ENCODE data around the gene PAFAH2.
"Not testable (repeated sequence)": the region's sequence is repeated elsewhere in the genome, so short reads cannot be mapped to it uniquely, and the experiment has no call there.

Gene PAFAH2

DNA sequence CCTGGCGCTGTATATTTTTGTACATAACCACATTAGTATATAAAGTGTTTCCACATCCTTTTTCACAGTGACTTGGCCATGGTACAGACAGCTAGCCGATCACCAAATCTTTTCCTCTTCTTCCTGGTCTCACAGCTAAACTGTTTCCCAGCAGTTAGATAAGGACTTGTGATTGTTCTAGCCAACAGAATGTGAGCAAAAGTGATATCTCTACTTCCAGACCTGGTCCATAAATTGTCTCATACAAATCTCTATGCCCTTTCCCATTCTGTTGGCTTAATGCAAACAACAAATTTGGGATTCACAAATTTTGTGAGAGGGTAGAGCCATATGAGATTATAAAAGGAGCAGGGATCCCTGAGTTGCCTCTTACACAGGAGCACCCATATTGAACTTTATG is 19.5 kb downstream of the PAFAH2 start:
- DNase-seq: no peak

DNA sequence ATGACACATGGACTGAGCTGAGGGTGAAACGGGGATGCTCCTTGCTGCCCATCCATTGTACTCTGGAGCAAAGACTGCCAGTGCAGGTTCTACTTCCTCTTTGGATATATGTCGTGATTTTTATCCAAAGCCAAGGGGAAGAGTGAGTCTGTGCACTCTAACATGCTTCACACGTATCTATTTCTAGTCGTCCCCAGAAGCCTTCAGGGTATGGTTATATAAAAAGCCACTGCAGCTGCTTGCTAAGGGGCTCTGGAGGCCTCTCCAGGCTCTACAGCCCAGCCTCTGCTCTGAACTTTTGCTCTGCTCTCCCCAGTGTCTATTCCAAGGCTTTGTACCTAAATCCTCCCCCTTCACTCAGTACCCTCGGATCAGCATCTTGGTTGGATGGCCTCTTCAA is 20.1 kb downstream of the PAFAH2 start:
- DNase-seq: no peak

DNA sequence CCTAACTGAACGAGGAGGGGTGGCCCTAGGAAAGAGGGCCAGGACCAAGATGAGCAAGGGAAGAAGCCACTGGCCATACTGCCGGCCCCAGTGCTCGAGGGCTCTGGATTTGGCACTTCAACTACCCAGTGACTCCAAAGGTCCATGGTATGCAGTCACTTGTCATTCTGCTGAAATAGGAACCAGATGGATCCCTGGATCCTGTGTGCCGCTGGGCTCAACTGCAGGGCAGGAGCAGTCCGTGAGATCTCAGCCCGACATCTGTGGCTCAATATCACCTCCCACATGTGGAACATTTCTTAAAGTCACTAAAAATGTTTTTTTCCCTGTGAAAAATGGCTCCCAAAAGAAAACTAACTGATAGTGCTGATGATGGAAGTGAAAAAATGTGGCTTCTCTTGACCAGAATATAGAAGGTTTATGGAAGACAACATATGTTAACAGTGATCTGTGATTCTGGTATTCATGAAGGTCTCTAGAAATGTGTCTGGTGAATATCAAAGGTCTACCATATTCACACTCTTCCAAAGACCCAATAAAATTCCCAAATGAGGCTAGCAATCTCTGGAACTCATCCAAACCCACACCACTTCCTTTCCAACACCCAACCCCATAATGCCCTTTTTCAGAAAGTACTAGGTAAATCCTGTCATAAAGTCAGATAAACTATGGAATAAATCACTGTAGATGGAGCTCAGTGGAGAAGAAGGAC is 24.1 kb downstream of the PAFAH2 start:
- no peak for DNase-seq

DNA sequence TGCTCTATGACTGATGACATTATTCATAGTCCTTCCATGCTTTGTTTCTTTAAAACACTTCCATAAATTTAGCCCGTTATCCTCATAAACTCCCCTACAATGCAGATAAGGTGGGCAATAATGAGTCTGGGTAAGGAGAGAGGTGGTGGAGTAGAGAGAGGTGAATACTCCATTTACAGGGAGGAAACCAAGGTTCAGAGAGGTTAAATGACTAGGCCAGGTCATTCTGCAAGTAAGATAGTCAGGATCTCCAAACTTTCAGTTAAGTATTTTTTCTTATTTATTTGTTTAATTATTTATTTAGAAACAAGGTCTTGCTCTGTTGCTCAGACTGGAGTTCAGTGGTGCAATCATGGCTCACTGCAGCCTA is 26.1 kb downstream of the PAFAH2 start:
- no peak for DNase-seq

DNA sequence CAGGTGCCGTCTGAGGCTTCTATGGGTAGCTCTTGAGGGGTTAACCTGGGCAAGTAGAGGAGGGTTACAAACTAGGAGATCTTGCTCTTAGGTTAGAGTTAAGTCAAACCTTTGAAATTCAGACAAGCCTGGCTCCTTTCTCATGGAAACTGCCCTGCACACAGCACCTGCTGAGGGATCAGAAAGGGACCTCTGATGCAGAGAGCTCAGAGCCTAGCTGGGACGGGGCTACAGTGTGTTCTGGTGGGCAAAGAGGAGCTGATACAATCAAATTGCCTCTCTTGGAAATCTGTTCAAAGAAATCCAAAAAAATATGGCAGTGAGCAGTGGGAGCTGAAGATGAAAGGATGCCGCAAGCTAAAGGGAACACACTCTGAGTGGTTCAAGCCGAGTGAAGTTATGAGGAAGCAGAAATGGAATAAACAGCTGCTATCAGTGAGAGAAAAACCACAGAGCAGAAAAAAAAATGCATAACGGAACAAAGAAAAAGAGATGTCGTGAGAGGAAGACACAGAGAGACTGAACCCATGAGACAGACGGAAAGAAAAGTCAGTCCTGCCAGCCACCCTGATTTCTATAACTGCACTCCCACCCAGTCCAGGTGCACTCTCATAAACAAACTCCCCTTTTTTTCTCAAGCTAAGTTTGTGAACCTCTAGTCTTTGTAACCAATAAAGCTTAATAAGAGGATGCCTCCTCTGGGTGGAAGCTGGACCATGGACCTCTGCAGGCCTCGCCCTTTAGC is 26.6 kb downstream of the PAFAH2 start:
- no peak for DNase-seq

DNA sequence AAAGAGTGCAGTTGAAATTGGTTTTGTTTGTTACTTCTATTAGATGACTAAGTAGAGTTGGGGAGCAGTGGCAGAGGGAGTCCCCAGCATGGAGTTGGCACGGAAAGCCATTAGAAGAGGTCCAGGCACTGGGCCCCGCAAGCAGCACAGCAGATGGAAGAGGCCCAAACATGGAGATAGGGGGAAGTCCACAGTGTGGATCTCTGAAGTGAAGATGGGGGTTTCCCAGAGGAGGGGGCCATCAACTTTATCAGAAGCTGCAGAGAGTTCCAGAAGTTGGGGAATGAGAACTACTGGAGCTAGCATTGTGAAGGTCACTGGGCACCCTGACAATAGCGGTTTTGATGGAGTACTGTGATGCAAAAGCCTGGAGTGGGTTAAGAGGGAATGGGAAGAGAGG is 30.6 kb downstream of the PAFAH2 start:
- no peak for DNase-seq

DNA sequence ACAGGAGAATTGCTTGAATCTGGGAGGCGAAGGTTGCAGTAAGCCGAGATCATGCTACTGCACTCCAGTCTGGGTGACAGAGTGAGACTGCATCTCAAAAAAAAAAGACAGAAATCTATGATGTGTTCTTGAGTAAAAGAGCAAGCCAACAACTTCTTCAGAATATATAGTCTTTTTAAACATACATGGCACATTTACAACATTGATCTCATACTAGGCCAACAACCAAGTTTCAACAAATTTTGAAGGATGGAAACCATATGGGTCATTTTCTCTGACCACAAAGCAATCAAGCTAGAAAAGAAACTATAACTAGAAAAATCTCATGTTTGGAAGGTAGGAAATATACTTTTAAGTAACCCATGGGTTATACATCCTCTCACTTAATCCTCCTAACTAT is 38.3 kb downstream of the PAFAH2 start:
- no peak for DNase-seq

DNA sequence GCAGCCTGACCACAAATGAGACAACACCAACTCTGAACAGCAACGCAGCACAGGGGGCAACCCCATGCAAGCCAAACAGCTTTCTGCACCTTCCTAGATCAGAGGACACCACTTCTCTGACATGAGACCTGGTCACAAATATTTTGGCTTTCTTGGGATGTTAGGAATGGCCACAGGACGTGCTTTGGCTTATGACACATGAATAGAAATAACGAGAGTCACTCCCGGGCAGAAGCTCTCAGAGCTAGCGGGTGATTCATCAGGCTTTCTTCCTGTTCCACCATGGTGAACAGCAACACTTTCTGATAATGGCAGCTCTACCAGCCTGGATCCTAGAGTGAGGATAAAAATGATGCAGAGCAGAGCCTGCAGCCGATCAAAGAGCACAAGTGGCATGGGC is 39.4 kb downstream of the PAFAH2 start:
- DNase-seq: no peak

DNA sequence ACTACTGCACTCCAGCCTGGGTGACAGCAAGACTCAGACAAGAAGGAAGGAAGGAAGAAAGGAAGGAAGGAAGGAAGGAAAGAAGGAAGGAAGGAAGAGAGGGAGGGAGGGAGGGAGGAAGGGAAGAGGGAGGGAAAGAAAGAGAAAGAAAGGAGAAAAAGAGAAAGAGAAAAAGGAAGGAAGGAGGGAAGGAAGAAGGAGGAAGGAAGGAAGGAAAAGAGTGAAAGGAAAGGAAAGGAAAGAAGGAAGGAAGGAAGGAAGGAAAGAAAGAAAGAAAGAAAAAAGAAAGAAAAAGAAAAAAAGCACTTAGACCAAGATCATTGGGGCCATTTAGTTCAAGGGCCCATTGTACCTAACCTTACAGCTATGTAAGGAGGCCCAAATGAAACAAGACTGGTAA is 42.3 kb downstream of the PAFAH2 start:
- DNase-seq: no peak

DNA sequence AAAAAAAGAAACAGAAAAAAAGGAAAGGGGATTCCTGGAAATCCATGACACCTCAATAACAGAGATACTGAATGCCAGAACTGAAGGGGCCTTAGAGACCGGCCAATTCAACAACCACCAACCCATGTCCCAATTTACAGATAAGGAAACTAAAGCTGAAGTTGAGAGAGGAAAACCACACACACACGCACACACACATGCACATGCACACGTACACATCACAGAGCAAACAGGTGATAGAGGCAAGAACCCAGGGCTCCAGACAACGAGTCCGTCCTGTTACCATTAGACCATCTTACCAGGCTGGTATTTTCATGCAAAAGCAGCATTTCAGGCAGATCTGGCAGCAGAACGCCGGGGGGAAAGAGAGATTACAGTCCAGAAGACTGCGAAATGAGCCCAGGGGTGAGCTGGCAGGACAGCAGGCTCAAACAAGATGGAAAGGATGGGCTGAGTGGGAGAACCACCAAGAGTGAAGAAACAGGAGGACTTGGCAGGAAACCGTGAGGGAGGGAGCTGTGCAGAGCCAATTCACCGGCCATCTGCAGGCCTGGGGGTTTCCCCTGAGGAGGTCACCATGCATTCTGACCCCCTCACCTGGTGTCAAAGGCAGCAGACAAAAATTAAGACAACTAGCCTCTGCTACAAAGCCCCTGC is 43.5 kb downstream of the PAFAH2 start:
- no peak for DNase-seq

DNA sequence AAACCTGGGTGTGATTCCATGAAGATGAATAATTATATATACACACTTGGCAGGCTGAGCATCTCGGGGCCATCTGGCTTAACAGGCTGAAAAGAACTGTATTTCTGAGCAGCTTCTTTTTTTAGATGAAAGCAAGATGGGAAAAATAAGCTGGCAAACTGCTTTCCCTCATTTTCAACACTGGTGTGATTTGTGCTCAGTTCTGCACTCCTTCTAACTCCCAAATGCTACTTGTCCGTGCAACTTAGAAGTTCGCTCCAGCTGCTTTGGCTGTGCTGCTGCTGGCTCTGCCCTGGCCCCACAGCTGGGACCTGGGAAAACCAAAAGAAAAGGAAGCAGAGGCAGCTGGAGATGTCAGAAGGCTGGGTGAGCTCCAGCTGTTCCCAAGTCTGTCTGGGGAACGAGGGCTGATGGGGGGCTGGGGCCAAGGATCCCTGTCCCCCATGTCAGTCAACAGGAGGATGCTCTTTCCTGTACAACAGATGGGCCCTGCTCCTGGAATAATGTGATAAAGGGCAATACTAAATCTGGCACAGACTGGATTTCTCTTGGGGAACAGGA is 44.9 kb downstream of the PAFAH2 start:
- no peak for DNase-seq

DNA sequence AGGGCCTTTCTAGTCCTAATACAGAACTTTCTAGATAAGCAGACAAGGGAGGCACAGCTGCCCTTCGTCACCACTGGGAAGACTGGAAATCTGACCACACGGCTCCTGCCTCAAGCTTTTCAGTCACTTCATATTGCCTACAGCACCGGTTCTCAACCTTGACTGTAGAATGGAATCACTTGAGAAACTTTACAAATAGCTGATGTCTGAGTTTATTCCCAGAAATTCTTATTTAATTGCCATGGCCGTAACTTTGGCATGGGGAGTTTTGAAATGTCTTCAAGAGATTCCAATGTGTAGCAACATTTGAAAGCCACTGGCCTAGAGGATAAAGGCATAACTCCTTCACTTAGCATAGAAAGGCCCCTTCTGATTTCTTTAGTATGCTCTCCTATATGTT is 49.2 kb downstream of the PAFAH2 start:
- no peak for DNase-seq

DNA sequence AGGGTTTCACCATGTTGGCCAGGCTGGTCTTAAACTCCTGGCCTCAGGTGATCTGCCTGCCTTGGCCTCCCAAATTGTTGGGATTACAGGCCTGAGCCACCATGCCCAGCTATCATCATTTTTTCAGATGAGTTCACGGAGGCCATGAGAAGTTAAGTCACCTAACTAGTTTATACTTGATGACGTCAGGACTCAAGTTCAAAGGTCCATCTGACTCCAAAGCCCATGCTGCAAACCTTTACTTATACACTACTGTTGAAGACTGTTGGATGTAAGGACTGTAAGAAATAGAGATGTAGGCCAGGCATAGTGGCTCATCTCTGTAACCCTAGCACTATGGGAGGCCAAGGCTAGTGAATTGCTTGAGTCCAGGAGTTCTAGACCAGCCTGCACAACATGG is 50.8 kb downstream of the PAFAH2 start:
- DNase-seq: no peak

DNA sequence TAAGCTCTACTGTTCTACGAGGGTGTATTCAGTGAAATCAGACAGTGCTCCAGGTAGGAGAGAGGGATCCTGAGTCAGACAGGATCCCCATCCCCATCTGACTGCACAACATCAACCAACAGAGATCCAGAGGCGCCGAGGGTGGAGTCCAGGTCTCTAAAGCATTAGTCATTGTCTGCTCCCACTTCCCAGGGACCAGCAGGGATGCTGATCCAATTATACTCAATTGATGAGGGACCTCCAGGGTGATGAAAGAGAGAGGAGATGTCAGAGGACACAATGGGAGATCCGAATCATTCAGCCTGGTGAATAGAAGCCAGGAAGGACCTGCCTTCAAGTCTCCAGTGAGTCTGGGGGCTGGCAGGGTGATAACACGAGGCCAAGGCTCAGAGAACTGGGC is 52.1 kb downstream of the PAFAH2 start:
- DNase-seq: no peak

DNA sequence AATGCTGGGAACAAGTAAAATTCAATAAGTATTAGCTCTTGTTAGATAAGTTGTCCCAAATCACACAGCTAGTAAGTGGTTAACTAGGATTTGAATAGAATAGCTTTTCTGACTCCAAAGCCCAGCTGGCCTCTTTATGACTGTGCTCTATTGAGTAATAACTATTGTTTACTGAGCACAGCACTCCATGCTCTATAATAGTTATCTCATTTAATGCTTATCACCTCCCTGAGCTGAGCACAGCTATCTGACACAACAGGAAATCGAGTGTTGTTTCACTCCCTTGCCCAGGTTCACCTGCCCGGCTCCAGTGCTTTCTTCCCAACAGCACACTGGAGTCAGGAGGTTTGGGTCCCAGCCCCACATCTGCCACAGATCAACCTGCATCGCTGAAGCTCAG is 52.9 kb downstream of the PAFAH2 start:
- no peak for DNase-seq

DNA sequence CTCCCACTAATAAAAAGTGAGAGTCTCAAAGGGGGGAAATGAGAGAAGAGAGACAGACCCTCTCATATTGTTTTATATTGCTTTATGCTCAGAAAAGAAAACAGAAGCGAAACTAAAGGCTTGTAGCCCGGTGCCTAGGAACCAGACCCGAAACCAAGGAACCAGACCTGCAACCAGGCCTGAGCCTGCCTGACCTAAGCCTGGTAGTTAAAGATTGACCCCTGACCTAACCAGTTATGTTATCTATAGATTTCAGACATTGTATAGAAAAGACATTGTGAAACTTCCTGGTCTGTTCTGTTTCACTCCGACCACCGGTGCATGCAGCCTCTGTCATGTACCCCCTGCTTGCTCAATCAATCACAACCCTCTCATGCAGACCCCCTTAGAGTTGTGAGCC is 54.4 kb downstream of the PAFAH2 start:
- DNase-seq: not testable (repeated sequence)

DNA sequence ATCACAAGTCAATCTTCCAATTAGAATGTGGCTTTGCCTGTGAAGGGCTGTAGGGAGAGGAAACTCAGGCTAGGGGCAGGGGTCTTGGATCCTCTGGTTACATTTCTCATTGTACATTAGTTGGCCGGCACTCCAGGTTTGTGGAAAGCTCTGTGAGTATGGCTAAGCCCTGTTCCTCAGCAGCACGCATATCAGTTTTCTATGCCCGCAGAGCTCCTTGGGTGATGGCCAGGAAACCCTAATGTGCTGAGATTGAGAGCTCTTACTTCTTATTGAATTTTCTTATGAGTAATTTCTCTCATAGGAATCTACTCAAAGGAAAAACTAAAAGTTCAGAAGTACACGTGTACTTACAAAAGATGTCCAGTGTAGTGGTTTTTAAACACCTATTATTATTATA is 60.9 kb downstream of the PAFAH2 start:
- no peak for DNase-seq

DNA sequence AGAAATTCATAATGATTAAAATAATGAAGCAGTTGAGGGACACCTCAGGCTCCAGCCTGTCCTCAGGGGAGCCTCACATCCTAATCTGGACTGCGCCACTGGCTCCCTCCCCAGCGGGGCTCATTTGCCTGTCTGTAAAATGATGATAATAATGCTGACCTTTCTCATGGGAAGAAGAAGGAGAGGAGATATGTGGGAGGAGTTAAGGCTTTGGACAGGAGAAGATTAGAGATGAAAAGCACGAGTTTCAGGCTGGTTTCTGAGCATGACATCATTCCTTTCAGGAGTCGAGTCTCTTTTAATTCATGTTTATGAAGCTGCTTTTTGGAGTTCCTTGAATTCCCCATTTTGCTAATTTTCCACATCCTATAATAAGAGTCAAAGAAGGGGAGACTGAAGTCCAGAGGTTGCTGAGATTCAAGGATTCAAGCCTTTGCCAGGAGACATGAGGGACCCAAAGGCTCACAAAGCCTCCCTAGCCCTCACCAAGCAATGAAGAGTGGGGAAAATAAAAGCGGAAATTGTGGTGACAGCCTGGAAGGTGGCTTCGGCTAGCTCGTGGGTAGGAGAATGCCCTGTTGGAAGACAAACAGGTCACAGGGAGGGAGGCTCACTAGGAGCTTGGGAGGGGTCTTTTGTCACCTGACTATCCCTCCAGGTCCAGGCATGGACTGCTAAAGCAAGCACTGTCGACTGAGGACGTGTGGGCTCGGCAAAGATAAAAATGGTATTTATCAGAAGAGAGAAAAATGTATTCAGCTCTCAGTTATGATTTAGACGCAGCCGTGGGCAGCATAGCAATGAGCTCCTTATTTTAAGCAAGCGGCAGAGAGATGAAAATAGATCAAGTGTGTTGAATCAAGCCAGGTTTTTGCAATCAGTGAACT is 64.1 kb downstream of the PAFAH2 start:
- DNase-seq: no peak

DNA sequence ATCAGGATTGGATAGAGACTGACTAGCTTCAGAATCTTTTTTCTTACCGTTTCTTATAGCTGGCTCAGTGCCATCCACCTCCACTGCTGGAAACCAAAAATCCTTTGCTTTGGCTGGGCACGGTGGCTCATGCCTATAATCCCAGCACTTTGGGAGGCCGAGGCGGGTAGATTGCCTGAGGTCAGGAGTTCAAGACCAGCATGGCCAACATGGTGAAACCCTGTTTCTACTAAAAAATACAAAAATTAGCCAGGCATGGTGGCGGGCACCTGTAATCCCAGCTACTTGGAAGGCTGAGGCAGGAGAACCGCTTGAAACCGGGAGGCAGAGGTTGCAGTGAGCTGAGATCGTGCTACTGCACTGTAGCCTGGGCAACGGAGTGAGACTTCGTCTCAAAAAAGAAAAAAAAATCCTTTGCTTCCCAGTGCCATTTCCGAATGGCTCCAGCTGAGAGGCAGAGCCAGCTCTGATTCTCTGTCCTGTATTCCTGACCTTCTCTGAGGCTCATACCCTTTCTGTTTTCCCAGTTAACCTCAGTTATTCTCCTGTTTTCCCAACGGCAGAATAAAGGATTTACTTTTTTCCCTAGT is 65.0 kb downstream of the PAFAH2 start:
- DNase-seq: not testable (repeated sequence)

DNA sequence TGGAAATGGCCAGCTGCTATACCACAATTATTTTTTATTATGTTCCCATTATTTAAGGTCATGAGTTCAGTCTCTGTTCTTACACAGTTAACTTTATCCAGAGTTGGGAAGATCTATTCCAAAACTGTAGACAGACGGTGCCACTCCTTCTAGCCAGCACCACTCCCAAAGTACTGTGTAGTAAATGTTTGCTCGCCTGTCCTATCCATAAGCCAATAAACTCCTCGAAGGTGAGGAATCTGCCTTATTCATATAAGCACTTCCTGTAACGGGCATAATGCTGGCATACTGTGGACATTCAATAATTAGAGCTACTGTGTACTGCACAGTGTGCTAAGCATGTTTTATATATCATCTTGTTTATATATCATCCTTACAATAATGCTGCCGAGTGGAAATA is 65.5 kb downstream of the PAFAH2 start:
- no peak for DNase-seq

DNA sequence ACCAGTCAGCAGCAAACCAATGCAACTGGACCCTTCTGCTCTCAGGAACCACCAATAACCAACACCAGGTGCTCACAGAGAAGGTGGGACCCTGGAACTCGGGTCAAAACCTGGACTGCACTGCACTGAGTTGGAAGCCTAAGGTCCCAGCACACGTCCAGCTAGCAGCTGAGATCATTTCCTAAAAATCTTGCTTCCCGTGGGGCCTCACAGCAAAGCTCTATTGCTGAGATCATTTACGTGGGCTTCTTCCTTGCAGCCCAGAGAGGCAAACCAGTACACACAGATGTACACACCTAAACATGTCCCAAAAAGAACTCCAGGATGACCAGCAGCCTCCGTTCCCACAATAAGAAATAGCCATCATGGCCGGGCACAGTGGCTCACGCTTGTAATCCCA is 68.8 kb downstream of the PAFAH2 start:
- no peak for DNase-seq

DNA sequence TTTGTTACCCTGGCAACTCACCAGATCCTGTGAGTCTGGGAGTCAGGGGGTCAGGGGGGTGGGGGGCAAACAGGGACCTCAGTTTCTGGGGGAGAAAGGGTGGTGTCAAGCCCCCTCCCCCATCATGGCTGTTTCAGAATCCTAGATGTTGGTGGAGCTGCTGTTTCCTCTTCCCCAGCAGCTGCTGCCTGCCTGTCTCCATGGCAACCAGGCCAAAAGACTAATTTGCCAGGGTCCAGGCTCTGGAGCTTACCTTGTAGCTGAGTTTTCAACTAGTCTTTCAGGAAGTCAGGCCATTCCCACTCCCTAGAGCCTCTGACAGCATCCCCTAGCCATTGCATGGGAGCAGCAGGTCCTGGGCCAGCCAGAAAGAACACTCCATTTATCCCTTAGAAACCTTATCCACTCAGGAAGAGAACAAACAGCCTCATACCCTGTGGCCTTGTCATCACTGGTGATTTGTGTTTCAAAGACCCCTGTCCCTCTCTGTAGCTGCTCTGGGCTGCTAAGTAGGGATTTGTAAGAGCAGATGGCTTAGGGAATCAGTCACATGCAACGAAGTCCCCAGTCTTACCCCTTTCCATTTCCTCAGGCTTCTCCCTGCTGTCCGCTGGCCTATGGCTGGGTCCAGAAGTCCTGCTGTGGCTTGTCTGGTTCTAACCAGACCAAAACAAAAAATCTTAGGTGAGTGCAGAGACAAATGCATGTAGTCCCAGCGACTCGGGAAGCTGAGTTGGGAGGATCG is 70.2 kb downstream of the PAFAH2 start:
- DNase-seq: peak; percentile 27

Data from NCI-H2107 (cell line).